IMR-90 (cell line): ENCODE results near the gene AHR. TPM values are rescaled to one million over a fixed set of nuclear protein-coding genes. Genes with fewer than 3 reads are reported as not detected.
A peak's percentile ranks its signal among the peaks of the same experiment; 100 is the strongest.

ENCODE experiments used
- ATAC-seq: fragments of 200-7000 bp; cut with Tn5 transposase; 2 replicates; pipeline ENCODE4 v1.9.1; 2020; ENCODE audit warnings: low read depth, mild to moderate bottlenecking, moderate library complexity
- BruUV-seq: library from RNA; stranded (reverse); fragments of 400-500 nt; replicated peaks from 2 replicates; lab custom pipeline; 2021; lab: Mats Ljungman, UMichigan
- CTCF ChIA-PET: fragments of 300-600 bp; formaldehyde crosslinking; extraction: SDS; loops from one replicate; lab custom pipeline; 2021; ENCODE audit warnings: antibody characterized with exemption; lab: Yijun Ruan, JAX
- POLR2A ChIA-PET: fragments of 300-600 bp; sonication (Branson Sonifier 250); formaldehyde crosslinking; loops from one replicate; lab custom pipeline; 2022; ENCODE audit warnings: antibody characterized with exemption; ENCODE audit not compliant: unreplicated experiment; lab: Charles Lee
- DNase-seq: peaks from one replicate; pipeline ENCODE4 v3.0.0; 2013
- H2AFZ ChIP-seq: replicated peaks from 2 replicates; pipeline ENCODE3; 2013; ENCODE audit warnings: low read length, mild to moderate bottlenecking; ENCODE audit not compliant: poor library complexity
- H2AK5ac ChIP-seq: 2 replicates; pipeline ENCODE4 v1.6.1; 2013; ENCODE audit warnings: low read depth, low read length, inconsistent platforms
- H2AK9ac ChIP-seq: replicated peaks from 2 replicates; pipeline ENCODE3; 2013; ENCODE audit warnings: mild to moderate bottlenecking, low read depth, low read length, moderate library complexity; ENCODE audit not compliant: poor library complexity
- H2BK120ac ChIP-seq: 2 replicates; pipeline ENCODE4 v1.6.1; 2013; ENCODE audit warnings: low read depth, low read length, inconsistent platforms
- H2BK15ac ChIP-seq: 3 replicates; pipeline ENCODE4 v1.6.1; 2013; ENCODE audit warnings: low read depth, low read length, inconsistent platforms
- H2BK20ac ChIP-seq: 2 replicates; pipeline ENCODE4 v1.6.1; 2013; ENCODE audit warnings: low read depth, mild to moderate bottlenecking, inconsistent platforms, low read length, moderate library complexity
- H2BK5ac ChIP-seq: 2 replicates; pipeline ENCODE4 v1.6.1; 2013; ENCODE audit warnings: mild to moderate bottlenecking, low read depth, low read length, inconsistent platforms; ENCODE audit not compliant: poor library complexity, severe bottlenecking
- H3K14ac ChIP-seq: replicated peaks from 2 replicates; pipeline ENCODE4 v1.6.1; 2013; ENCODE audit warnings: low read depth, low read length, inconsistent platforms
- H3K18ac ChIP-seq: 2 replicates; pipeline ENCODE4 v1.6.1; 2013; ENCODE audit warnings: low read depth, low read length, control low read depth
- H3K23ac ChIP-seq: 2 replicates; pipeline ENCODE4 v1.6.1; 2013; ENCODE audit warnings: low read depth, low read length, inconsistent platforms
- H3K27ac ChIP-seq: 2 replicates; pipeline ENCODE4 v1.5.1; 2013; ENCODE audit warnings: mild to moderate bottlenecking, control low read depth, low read length; ENCODE audit not compliant: insufficient read depth
- H3K27me3 ChIP-seq: 2 replicates; pipeline ENCODE4 v1.6.1; 2013; ENCODE audit warnings: low read length; ENCODE audit not compliant: control insufficient read depth, insufficient read depth
- H3K36me3 ChIP-seq: 2 replicates; pipeline ENCODE4 v1.6.1; 2013; ENCODE audit warnings: low read length, mixed read lengths; ENCODE audit not compliant: control insufficient read depth, insufficient read depth
- H3K4ac ChIP-seq: 2 replicates; pipeline ENCODE4 v1.6.1; 2013; ENCODE audit warnings: low read depth, low read length, inconsistent platforms
- H3K4me1 ChIP-seq: 2 replicates; pipeline ENCODE4 v1.6.1; 2013; ENCODE audit warnings: low read length, mixed read lengths; ENCODE audit not compliant: control insufficient read depth, insufficient read depth
- H3K4me2 ChIP-seq: 2 replicates; pipeline ENCODE4 v1.6.1; 2013; ENCODE audit warnings: low read depth, mild to moderate bottlenecking, control low read depth, low read length, moderate library complexity
- H3K4me3 ChIP-seq: 2 replicates; pipeline ENCODE4 v1.5.1; 2013; ENCODE audit warnings: low read depth, mild to moderate bottlenecking, control low read depth, low read length, moderate library complexity; ENCODE audit not compliant: insufficient read depth
- H3K56ac ChIP-seq: 2 replicates; pipeline ENCODE4 v1.6.1; 2013; ENCODE audit warnings: low read length, inconsistent platforms; ENCODE audit not compliant: insufficient read depth; ENCODE audit errors: extremely low read depth
- H3K79me1 ChIP-seq, 2 experiments: 2 replicates each; pipeline ENCODE4 v1.6.1; 2013; ENCODE audit warnings: low read length in 2 of 2, inconsistent platforms in 1 of 2, low read depth in 1 of 2
- H3K9ac ChIP-seq: 2 replicates; pipeline ENCODE4 v1.6.1; 2013; ENCODE audit warnings: low read depth, low read length, control low read depth
- H3K9me1 ChIP-seq: 2 replicates; pipeline ENCODE4 v1.6.1; 2013; ENCODE audit warnings: low read length, inconsistent platforms; ENCODE audit not compliant: insufficient read depth
- H3K9me3 ChIP-seq: 2 replicates; pipeline ENCODE4 v1.6.1; 2013; ENCODE audit warnings: low read length; ENCODE audit not compliant: control insufficient read depth, insufficient read depth
- H4K20me1 ChIP-seq: 2 replicates; pipeline ENCODE4 v1.6.1; 2013; ENCODE audit warnings: low read length, inconsistent platforms; ENCODE audit not compliant: insufficient read depth
- H4K5ac ChIP-seq: 2 replicates; pipeline ENCODE4 v1.6.1; 2013; ENCODE audit warnings: mild to moderate bottlenecking, low read depth, low read length, control low read depth
- H4K8ac ChIP-seq, 2 experiments: 2 replicates each; pipeline ENCODE4 v1.6.1; 2013; ENCODE audit warnings: low read depth in 2 of 2, low read length in 2 of 2, control low read depth in 1 of 2, inconsistent platforms in 1 of 2
- H4K91ac ChIP-seq: 2 replicates; pipeline ENCODE4 v1.6.1; 2013; ENCODE audit warnings: low read depth, low read length, inconsistent platforms; ENCODE audit not compliant: insufficient read depth
- BHLHE40 ChIP-seq: fragments of 150-350 bp; IDR thresholded peaks from 2 replicates; pipeline ENCODE4 v1.6.1; 2016; ENCODE audit warnings: mild to moderate bottlenecking, low read depth, low read length
- CEBPB ChIP-seq: IDR thresholded peaks from 2 replicates; pipeline ENCODE4 v1.6.1; 2012; ENCODE audit warnings: low read depth, low read length, improper control_type of control experiment
- CHD1 ChIP-seq: IDR thresholded peaks from 2 replicates; pipeline ENCODE4 v1.6.1; 2012; ENCODE audit warnings: low read depth, low read length, improper control_type of control experiment
- ELK1 ChIP-seq: fragments of 150-350 bp; IDR thresholded peaks from 2 replicates; pipeline ENCODE4 v1.6.1; 2016; ENCODE audit warnings: low read depth, mild to moderate bottlenecking, low read length, moderate library complexity, borderline replicate concordance
- FOS ChIP-seq: fragments of 150-350 bp; IDR thresholded peaks from 2 replicates; pipeline ENCODE4 v1.6.1; 2016; ENCODE audit warnings: low read depth, low read length
- MAFK ChIP-seq: IDR thresholded peaks from 2 replicates; pipeline ENCODE4 v1.6.1; 2012; ENCODE audit warnings: low read depth, low read length, improper control_type of control experiment
- MAZ ChIP-seq: IDR thresholded peaks from 2 replicates; pipeline ENCODE4 v1.6.1; 2012; ENCODE audit warnings: low read depth, mild to moderate bottlenecking, low read length, improper control_type of control experiment, moderate library complexity, borderline replicate concordance
- MXI1 ChIP-seq: IDR thresholded peaks from 2 replicates; pipeline ENCODE4 v1.6.1; 2012; ENCODE audit warnings: low read depth, mild to moderate bottlenecking, low read length, moderate library complexity, borderline replicate concordance
- NFE2L2 ChIP-seq: fragments of 150-350 bp; IDR thresholded peaks from 2 replicates; pipeline ENCODE4 v1.6.1; 2016; ENCODE audit warnings: low read depth, mild to moderate bottlenecking, low read length
- POLR2A ChIP-seq: IDR thresholded peaks from 2 replicates; pipeline ENCODE4 v1.6.1; 2012; ENCODE audit warnings: mild to moderate bottlenecking, low read depth, low read length
- RAD21 ChIP-seq: IDR thresholded peaks from 2 replicates; pipeline ENCODE4 v1.6.1; 2012; ENCODE audit warnings: low read length, improper control_type of control experiment
- RCOR1 ChIP-seq: IDR thresholded peaks from 2 replicates; pipeline ENCODE4 v1.6.1; 2012; ENCODE audit warnings: mild to moderate bottlenecking, low read length, improper control_type of control experiment; ENCODE audit not compliant: insufficient replicate concordance
- RFX5 ChIP-seq: IDR thresholded peaks from 2 replicates; pipeline ENCODE4 v1.8.0; 2012; ENCODE audit warnings: low read depth, mild to moderate bottlenecking, low read length, moderate library complexity
- SMC3 ChIP-seq: fragments of 150-350 bp; IDR thresholded peaks from 2 replicates; pipeline ENCODE4 v1.6.1; 2016; ENCODE audit warnings: low read depth, mild to moderate bottlenecking, antibody characterized with exemption, low read length, moderate library complexity
- USF2 ChIP-seq: fragments of 150-350 bp; IDR thresholded peaks from 2 replicates; pipeline ENCODE4 v1.6.1; 2017; ENCODE audit warnings: mild to moderate bottlenecking, antibody characterized with exemption, low read length, low read depth
- WGBS, 2 experiments: methylation state at CpG; one replicate each; pipeline versions ENCODE4 v1.1.5 to v1.1.7; 2013; ENCODE audit warnings: missing lambda C conversion rate in 2 of 2; ENCODE audit not compliant: insufficient read length in 1 of 2; ENCODE audit errors: extremely low coverage in 2 of 2; 5-methylcytosine and 5-hydroxymethylcytosine counted together
- dilution Hi-C: fragments of 300-500 bp; cut with HindIII; formaldehyde crosslinking; loops from one replicate; pipeline ENCODE4 v1.14.3; 2018; ENCODE audit warnings: low sequenced_read_pairs; ENCODE audit not compliant: unreplicated experiment
- in situ Hi-C: fragments of 300-500 bp; cut with MboI; formaldehyde crosslinking; loops from 3 replicates; pipeline ENCODE4 v1.14.3; 2019; ENCODE audit warnings: low sequenced_read_pairs, inconsistent platforms, mixed read lengths
- intact Hi-C: fragments of 100-400 bp; cut with micrococcal nuclease; formaldehyde crosslinking; loops from 2 replicates; pipeline ENCODE4 v1.10.0; 2022
- polyA plus RNA-seq, 3 experiments: library from polyadenylated mRNA; depleted of rRNA; stranded (reverse); fragments of >200 nt; gene quantifications; 2 replicates each; pipeline ENCODE4 v1.2.3, GENCODE V29; 2012; ENCODE audit warnings: low replicate concordance in 1 of 3
- total RNA-seq: library from RNA; depleted of rRNA; stranded (reverse); fragments of >200 nt; gene quantifications from 2 replicates; pipeline ENCODE4 v1.2.3, GENCODE V29; 2012
- TF ChIP-seq, protein P1 (sequence below): conservative IDR thresholded peaks from 2 replicates; pipeline ENCODE4 v1.5.1; 2012; ENCODE audit warnings: mild to moderate bottlenecking, low read depth, low read length, improper control_type of control experiment

The AHR gene
- total and polyA plus RNA-seq, 2 of the 4 experiments (the other 2 are of a cell fraction): 6.9 to 55.2 TPM

DNA sequence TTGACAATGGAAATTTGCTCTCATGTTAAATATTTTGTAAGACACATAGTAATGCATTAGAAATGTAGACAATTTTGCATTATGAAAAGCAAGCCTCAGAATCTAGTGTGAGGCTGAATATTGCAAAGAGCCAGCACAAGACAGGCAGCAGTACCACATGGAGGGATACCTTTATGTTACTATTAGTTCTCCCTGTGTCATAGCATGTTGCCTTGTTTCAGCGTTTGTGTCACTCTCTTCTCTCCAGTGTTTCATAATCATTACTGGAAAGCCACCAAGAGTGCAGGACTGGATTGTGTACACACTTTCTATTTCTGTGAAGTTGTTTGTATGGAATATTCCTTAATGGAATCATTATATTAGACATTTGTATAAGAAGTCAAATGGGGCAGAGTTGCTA lies 8.5 kb downstream of the AHR start:
- peak overlapping the region; percentile 67; the same call in 1 of the 2 replicates for H3K18ac ChIP-seq
- peaks cover 28 to 53% of the 10 kb centered on the region in 2 experiments for H3K79me1 ChIP-seq
- no peak overlapping the region for H3K9ac ChIP-seq
- no peak overlapping the region for H2BK120ac ChIP-seq
- peak overlapping the region; percentile 27; the same call in 1 of the 2 replicates for H3K4me2 ChIP-seq
- no peak overlapping the region for H3K27ac ChIP-seq
- H3K4me1 ChIP-seq: peaks cover 17% of the 10 kb centered on the region
- intact Hi-C loops: loop anchor here (5.0 kb wide), 2 partner anchors 100 to 225 kb away; no protein-coding TSS in a partner anchor
- in situ Hi-C loops: loop anchor here (10.0 kb wide), 1 partner anchor 338 kb away; no protein-coding TSS in a partner anchor
- no CpG with 5 or more reads among the region's 1 CpG for WGBS, 2 experiments
- H2AK5ac ChIP-seq: peak overlapping the region; percentile 17; the same call in 1 of the 2 replicates
- H3K23ac ChIP-seq: peak overlapping the region; percentile 89; the same call in 1 of the 2 replicates
- no peak overlapping the region for H2BK20ac ChIP-seq
- DNase-seq: peak; percentile 9
- ChIA-PET POLR2A (no interaction called here), CTCF (interaction anchor here (0.8 kb wide), 1 partner anchor 203 kb away, joined by 3 read pairs; no protein-coding TSS in a partner anchor)
- no peak overlapping the region for H2BK15ac ChIP-seq
- no TSS peak for BruUV-seq
- peaks cover 6% of the 10 kb centered on the region; the same call in 1 of the 2 replicates for H3K36me3 ChIP-seq
- no peak overlapping the region for H3K4me3 ChIP-seq
- TF ChIP-seq NFE2L2 (no peak), POLR2A (no peak), RAD21 (no peak), SMC3 (no peak), FOS (no peak), MXI1 (no peak), MAZ (no peak), ELK1 (no peak), MAFK (no peak), CEBPB (no peak; the same call in 1 of the 2 replicates), RCOR1 (no peak), RFX5 (no peak), USF2 (no peak), CHD1 (no peak), BHLHE40 (no peak)
- TF ChIP-seq, protein P1, sequence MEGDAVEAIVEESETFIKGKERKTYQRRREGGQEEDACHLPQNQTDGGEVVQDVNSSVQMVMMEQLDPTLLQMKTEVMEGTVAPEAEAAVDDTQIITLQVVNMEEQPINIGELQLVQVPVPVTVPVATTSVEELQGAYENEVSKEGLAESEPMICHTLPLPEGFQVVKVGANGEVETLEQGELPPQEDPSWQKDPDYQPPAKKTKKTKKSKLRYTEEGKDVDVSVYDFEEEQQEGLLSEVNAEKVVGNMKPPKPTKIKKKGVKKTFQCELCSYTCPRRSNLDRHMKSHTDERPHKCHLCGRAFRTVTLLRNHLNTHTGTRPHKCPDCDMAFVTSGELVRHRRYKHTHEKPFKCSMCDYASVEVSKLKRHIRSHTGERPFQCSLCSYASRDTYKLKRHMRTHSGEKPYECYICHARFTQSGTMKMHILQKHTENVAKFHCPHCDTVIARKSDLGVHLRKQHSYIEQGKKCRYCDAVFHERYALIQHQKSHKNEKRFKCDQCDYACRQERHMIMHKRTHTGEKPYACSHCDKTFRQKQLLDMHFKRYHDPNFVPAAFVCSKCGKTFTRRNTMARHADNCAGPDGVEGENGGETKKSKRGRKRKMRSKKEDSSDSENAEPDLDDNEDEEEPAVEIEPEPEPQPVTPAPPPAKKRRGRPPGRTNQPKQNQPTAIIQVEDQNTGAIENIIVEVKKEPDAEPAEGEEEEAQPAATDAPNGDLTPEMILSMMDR: no peak
- dilution Hi-C loops: no loop called here
- ATAC-seq: peak; percentile 15
- 0 out of 2 replicates have a peak overlapping the region, but pooled peaks have one; percentile 29 for H4K5ac ChIP-seq
- H2BK5ac ChIP-seq: no peak overlapping the region
- no peaks in the 10 kb centered on the region for H3K27me3 ChIP-seq
- no peak overlapping the region for H2AFZ ChIP-seq
- H3K56ac ChIP-seq: no peak overlapping the region
- peaks cover 14% of the 10 kb centered on the region; the same call in 1 of the 2 replicates for H4K20me1 ChIP-seq
- no peaks in the 10 kb centered on the region for H3K9me3 ChIP-seq
- H3K9me1 ChIP-seq: peaks cover 3% of the 10 kb centered on the region
- H3K4ac ChIP-seq: peak overlapping the region; percentile 8; the same call in 1 of the 2 replicates
- 0 out of 2 replicates have a peak overlapping the region, but pooled peaks have one; percentile 34 for H3K14ac ChIP-seq
- H4K91ac ChIP-seq: no peak overlapping the region
- no peak overlapping the region for H4K8ac ChIP-seq
- H2AK9ac ChIP-seq: no peak overlapping the region
